Erythroblast (primary cell): ENCODE results near the gene TMEM51.

Experiments used
- DNase-seq, 2 experiments: peaks; one replicate each; lab custom pipeline; 2025; lab: John Stamatoyannopoulos, UW
- GATA1 ChIP-seq: IDR thresholded peaks from 2 replicates; pipeline ENCODE4 v1.6.1; 2011; ENCODE audit warnings: low read depth, mild to moderate bottlenecking, control low read depth, low read length, moderate library complexity
- POLR2A ChIP-seq: IDR thresholded peaks from 2 replicates; pipeline ENCODE4 v1.6.1; 2011; ENCODE audit warnings: mild to moderate bottlenecking, low read length

The TMEM51 gene

GRCh38 chr1:15212216-15212953 is 58.8 kb downstream of the TMEM51 start:
- no peak for DNase-seq
- TF ChIP-seq POLR2A (no peak), GATA1 (no peak)

- TF ChIP-seq GATA1 = no peak
- TF ChIP-seq POLR2A = no peak
- DNase-seq = no peak
Observed at GRCh38 chr1:15212954-15213291, 59.4 kb downstream of the TMEM51 start.

GRCh38 chr1:15213341-15213821 is 59.8 kb downstream of the TMEM51 start:
- DNase-seq = no peak
- TF ChIP-seq GATA1 (no peak), POLR2A (no peak)

GRCh38 chr1:15214527-15214926 is 61.0 kb downstream of the TMEM51 start:
- TF ChIP-seq POLR2A (no peak), GATA1 (no peak)
- DNase-seq = no peak

GRCh38 chr1:15215116-15215515 is 61.6 kb downstream of the TMEM51 start:
- no peak for DNase-seq
- TF ChIP-seq POLR2A (no peak), GATA1 (no peak)

GRCh38 chr1:15217654-15218053 is 64.1 kb downstream of the TMEM51 start:
- DNase-seq = no peak
- TF ChIP-seq GATA1 = no peak
- no peak for TF ChIP-seq POLR2A

GRCh38 chr1:15218287-15219279 is 65.0 kb downstream of the TMEM51 start:
- TF ChIP-seq POLR2A (no peak), GATA1 (no peak)
- DNase-seq = no peak

- DNase-seq = no peak
- no peak for TF ChIP-seq POLR2A
- TF ChIP-seq GATA1 = no peak
Observed at GRCh38 chr1:15219280-15220023, 65.9 kb downstream of the TMEM51 start.

- DNase-seq = no peak
- TF ChIP-seq POLR2A = no peak
- no peak for TF ChIP-seq GATA1
Observed at GRCh38 chr1:15220024-15220392, 66.5 kb downstream of the TMEM51 start.

- DNase-seq = no peak
- TF ChIP-seq GATA1 = no peak
- no peak for TF ChIP-seq POLR2A
Observed at GRCh38 chr1:15220825-15221431, 67.4 kb downstream of the TMEM51 start.

GRCh38 chr1:15222653-15223303 is 69.2 kb downstream of the TMEM51 start:
- DNase-seq = no peak
- TF ChIP-seq POLR2A = no peak
- no peak for TF ChIP-seq GATA1

GRCh38 chr1:15224259-15224869 is 70.8 kb downstream of the TMEM51 start:
- TF ChIP-seq GATA1 (no peak), POLR2A (no peak)
- no peak for DNase-seq
